ENCODE data around the gene NHERF1. TPM values are rescaled to one million over a fixed set of nuclear protein-coding genes. Genes with fewer than 3 reads are reported as not detected.

Gene NHERF1
- total and polyA plus RNA-seq, 2 donors (not counting 1 experiment from before 2014, with no cell fraction given), result 56.2 to 81.8 TPM

- ATAC-seq (ENCODE audit: low read depth) (no peak), DNase-seq (no peak)
- Histone ChIP-seq H3K36me3 (replicated peaks in 1 of 2; ENCODE audit: control extremely low read depth in 1 of 2, control insufficient read depth in 1 of 2, extremely low read depth in 1 of 2, insufficient read depth in 2 of 2, low read length in 1 of 2) (peaks cover 0 to 4% of the 10 kb centered on the region in 2 experiments), H2AFZ (ENCODE audit: insufficient read depth, low read depth, low read length, poor library complexity, severe bottlenecking) (no peak overlapping the region), H3K27me3 (replicated peaks in 1 of 4; ENCODE audit: control extremely low read depth in 1 of 4, control insufficient read depth in 3 of 4, insufficient read depth in 4 of 4, low read length in 3 of 4) (no peaks in the 10 kb centered on the region), H3K4me1 (ENCODE audit: control insufficient read depth in 2 of 2, insufficient read depth in 2 of 2, low read length in 2 of 2) (no peaks in the 10 kb centered on the region), H3K9me3 (ENCODE audit: control extremely low read depth in 1 of 3, control insufficient read depth in 2 of 3, insufficient read depth in 1 of 3, low read length in 2 of 3) (no peaks in the 10 kb centered on the region), H3K79me2 (ENCODE audit: control insufficient read depth, insufficient read depth, low read length) (no peaks in the 10 kb centered on the region), H3K4me3 (ENCODE audit: control extremely low read depth in 1 of 5, extremely low read depth in 1 of 5, insufficient read depth in 1 of 5, low read depth in 2 of 5, low read length in 4 of 5) (no peak overlapping the region), H4K20me1 (ENCODE audit: control insufficient read depth, insufficient read depth, low read length, poor library complexity, severe bottlenecking) (no peaks in the 10 kb centered on the region), H3K27ac (ENCODE audit: low read length in 2 of 2) (no peak overlapping the region), H3K9ac (ENCODE audit: low read length) (no peak overlapping the region), H3K4me2 (replicated peaks; ENCODE audit: low read depth, low read length, poor library complexity, severe bottlenecking) (no peak overlapping the region)
- H3K27ac Mint-ChIP-seq, result no peak overlapping the region
- no peaks in the 10 kb centered on the region for H3K9me3 Mint-ChIP-seq (ENCODE audit: insufficient read depth)
- no peaks in the 10 kb centered on the region for H3K27me3 Mint-ChIP-seq
- CTCF ChIA-PET, result interaction anchor here (1.0 kb wide), 1 partner anchor 186 kb away, joined by 3 read pairs; no protein-coding TSS in a partner anchor
- no peak overlapping the region for H3K4me3 Mint-ChIP-seq
- 58% methylated on average over 10 of the region's 17 CpGs for WGBS (ENCODE audit: insufficient coverage)
- no peaks in the 10 kb centered on the region for H3K4me1 Mint-ChIP-seq
- POLR2A ChIA-PET, result no interaction called here
- TF ChIP-seq CTCF (IDR thresholded peaks at IDR 0.05) (no peak), EZH2 (IDR thresholded peaks at IDR 0.05; ENCODE audit: borderline replicate concordance, insufficient read depth, low read depth, low read length, poor library complexity, severe bottlenecking) (no peak)
- intact Hi-C loops (cut with micrococcal nuclease), result no loop called here
These were observed 60.4 kb downstream of the NHERF1 start for GRCh38 chr17:74808714-74809430.

GRCh38 chr17:74810699-74811485 is 62.5 kb downstream of the NHERF1 start:
- Histone ChIP-seq H3K36me3 (replicated peaks in 1 of 2; ENCODE audit: control extremely low read depth in 1 of 2, control insufficient read depth in 1 of 2, extremely low read depth in 1 of 2, insufficient read depth in 2 of 2, low read length in 1 of 2) (peaks cover 0 to 4% of the 10 kb centered on the region in 2 experiments), H2AFZ (ENCODE audit: insufficient read depth, low read depth, low read length, poor library complexity, severe bottlenecking) (no peak overlapping the region), H3K4me3 (ENCODE audit: control extremely low read depth in 1 of 5, extremely low read depth in 1 of 5, insufficient read depth in 1 of 5, low read depth in 2 of 5, low read length in 4 of 5) (no peak overlapping the region), H3K4me2 (replicated peaks; ENCODE audit: low read depth, low read length, poor library complexity, severe bottlenecking) (no peak overlapping the region), H3K27me3 (replicated peaks in 1 of 4; ENCODE audit: control extremely low read depth in 1 of 4, control insufficient read depth in 3 of 4, insufficient read depth in 4 of 4, low read length in 3 of 4) (no peaks in the 10 kb centered on the region), H3K4me1 (ENCODE audit: control insufficient read depth in 2 of 2, insufficient read depth in 2 of 2, low read length in 2 of 2) (no peaks in the 10 kb centered on the region), H3K9me3 (ENCODE audit: control extremely low read depth in 1 of 3, control insufficient read depth in 2 of 3, insufficient read depth in 1 of 3, low read length in 2 of 3) (no peaks in the 10 kb centered on the region), H4K20me1 (ENCODE audit: control insufficient read depth, insufficient read depth, low read length, poor library complexity, severe bottlenecking) (no peaks in the 10 kb centered on the region), H3K9ac (ENCODE audit: low read length) (no peak overlapping the region), H3K79me2 (ENCODE audit: control insufficient read depth, insufficient read depth, low read length) (no peaks in the 10 kb centered on the region), H3K27ac (ENCODE audit: low read length in 2 of 2) (no peak overlapping the region)
- ChIA-PET CTCF (no interaction called here), POLR2A (interaction anchor here (0.6 kb wide), 1 partner anchor 350 kb away, joined by 8 read pairs; no protein-coding TSS in a partner anchor)
- Mint-ChIP-seq H3K4me3 (no peak overlapping the region), H3K9me3 (ENCODE audit: insufficient read depth) (no peaks in the 10 kb centered on the region), H3K27ac (no peak overlapping the region), H3K27me3 (no peaks in the 10 kb centered on the region), H3K4me1 (no peaks in the 10 kb centered on the region)
- TF ChIP-seq EZH2 (IDR thresholded peaks at IDR 0.05; ENCODE audit: borderline replicate concordance, insufficient read depth, low read depth, low read length, poor library complexity, severe bottlenecking), result no peak
- TF ChIP-seq CTCF (IDR thresholded peaks at IDR 0.05), result no peak
- DNase-seq (no peak), ATAC-seq (ENCODE audit: low read depth) (no peak)
- intact Hi-C loops (cut with micrococcal nuclease), result no loop called here
- WGBS (ENCODE audit: insufficient coverage), result 98% methylated on average over 11 of the region's 15 CpGs
